ENCODE results near the gene PLA2G2F.
A peak's percentile ranks its signal among the peaks of the same experiment; 100 is the strongest.
"Not testable (repeated sequence)": the region's sequence is repeated elsewhere in the genome, so short reads cannot be mapped to it uniquely, and the experiment has no call there.

Gene PLA2G2F

DNA sequence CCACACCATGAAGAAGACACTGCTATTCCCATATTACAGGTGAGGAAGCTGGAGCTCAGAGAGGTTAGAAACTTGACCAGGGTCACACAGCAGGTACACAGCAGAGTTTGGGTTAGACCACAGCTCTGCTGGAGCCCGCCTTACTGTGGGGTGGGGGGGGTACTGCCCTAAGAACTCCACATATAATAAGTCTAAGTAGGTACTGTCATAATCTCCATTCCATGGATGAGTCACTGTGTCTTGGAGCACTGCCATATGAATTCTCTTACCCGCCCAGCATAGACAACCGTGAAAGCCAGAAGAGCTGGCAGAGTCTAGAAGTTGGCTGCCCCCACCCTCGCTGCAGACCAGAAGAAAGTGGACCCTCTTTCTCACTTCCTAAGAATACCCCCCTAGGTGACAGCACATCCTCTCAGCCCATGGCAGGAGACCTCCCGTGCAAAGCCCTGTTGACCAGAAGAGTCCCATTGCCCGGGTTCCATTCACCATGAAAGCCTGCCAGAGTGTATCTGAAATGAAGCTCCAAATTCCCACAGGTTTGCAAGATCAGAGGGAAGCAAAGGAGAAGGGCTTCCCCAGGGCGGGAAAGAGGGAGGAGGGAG is 14.6 kb upstream of the PLA2G2F start:
- TF ChIP-seq CTCF (IDR thresholded peaks at IDR 0.05; ENCODE audit: low read depth, low read length), result no peak
- peak; percentile 4 for DNase-seq (ENCODE audit: extremely low read depth, low read depth)

DNA sequence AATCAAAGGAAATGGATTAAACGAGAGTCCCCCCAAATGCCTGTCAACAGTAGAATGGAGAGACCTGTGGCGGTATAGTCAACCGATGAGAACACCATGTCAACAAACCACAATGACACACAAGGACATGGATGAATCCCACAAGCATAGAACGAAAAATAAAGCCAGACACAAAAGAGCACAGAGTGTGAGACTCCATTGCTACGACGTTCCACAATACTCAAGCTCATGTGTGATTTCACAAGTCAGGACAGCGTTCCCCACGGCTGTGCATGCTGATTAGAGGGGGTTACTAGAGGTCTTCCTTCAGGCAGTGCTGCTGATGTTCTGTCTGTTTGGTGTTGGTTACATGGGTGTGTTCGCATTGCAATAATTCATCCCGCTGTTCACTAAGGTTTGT is 14.0 kb upstream of the PLA2G2F start:
- TF ChIP-seq CTCF (IDR thresholded peaks at IDR 0.05; ENCODE audit: low read depth, low read length), result no peak

DNA sequence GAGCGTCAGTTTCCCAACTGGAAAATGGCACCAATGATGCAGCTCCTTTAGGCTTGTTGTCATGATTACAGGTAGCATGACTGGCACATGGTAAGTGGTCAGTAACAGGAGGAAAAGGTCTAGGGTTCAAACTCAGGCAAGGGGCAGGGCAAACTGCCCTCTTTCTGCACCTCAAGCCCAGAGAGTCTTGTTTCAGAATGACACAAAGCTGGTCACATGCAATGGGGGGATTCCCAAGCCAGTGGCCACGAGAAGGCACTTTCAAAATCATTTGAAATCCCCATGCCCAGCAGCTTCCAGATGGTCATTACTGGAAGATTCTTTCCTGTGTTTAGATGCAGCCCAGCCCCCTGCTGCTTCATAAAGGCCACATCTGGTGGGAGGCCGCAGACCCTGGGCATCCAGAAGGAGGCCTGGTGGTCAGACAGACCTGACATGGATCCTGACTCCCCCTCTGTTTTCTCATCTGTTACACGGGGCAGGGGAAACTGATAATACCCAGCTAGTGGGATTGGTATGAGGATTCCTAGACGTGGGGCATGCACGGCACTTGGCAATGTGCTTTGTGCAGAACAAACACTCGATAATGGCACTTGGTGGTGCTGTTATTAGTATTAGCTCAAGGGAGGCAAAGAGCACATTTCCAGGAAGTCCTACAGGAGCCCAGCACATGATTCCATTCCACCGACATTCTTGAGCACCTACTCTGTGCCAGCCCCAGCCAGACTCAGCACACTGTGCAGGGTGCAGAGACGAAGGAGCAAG is 12.9 kb upstream of the PLA2G2F start:
- TF ChIP-seq CTCF (IDR thresholded peaks at IDR 0.05; ENCODE audit: low read depth, low read length), result no peak
- DNase-seq (ENCODE audit: extremely low read depth, low read depth), result no peak

More for the DNA sequence above, 14.0 kb upstream of the PLA2G2F start:
- no peak for DNase-seq (ENCODE audit: extremely low read depth, low read depth)

GRCh38 chr1:20126806-20127440 is 12.2 kb upstream of the PLA2G2F start:
- no peak for TF ChIP-seq CTCF (IDR thresholded peaks at IDR 0.05; ENCODE audit: low read depth, low read length)
- no peak for DNase-seq (ENCODE audit: extremely low read depth, low read depth)

GRCh38 chr1:20130518-20130917 is 8.6 kb upstream of the PLA2G2F start:
- DNase-seq (ENCODE audit: extremely low read depth, low read depth), result not testable (repeated sequence)

DNA sequence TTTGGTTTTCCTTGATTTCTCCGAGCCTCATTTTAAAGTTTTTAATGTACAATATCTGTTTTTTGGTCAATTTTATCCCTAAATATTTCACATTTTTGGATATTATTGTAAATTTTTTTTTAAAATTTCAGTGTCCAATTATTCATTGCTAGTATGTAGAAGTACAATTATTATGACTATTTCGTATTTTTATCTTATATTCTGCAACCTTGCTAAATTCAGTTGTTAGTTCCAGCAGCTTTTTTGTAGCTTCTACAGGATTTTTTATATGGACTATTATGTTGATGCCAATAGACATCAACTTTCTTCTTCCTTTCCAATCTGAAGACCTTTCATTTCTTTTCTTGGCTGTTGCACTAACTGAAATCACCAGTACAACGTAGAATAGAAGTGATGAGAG is 4.1 kb upstream of the PLA2G2F start:
- no peak for TF ChIP-seq CTCF (IDR thresholded peaks at IDR 0.05; ENCODE audit: low read depth, low read length)
- no peak for DNase-seq (ENCODE audit: extremely low read depth, low read depth)

DNA sequence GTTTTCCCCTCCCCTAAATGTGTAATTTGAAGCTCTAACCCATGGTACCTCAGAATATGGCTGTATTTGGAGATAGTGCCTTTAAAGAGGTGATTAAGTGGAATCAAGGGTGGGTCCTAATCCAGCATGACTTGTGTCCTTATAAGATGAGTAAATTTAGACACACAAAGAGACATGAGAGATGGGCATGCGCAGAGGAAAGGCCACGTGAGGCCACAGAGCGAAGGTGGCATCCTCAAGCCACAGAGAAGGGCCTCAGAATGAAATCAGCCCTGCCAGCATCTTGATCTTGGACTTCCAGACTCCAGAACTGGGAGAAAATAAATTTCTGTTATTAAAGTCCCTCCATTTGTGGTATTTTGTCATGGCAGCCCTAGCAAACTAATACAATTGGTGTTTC is 2.9 kb upstream of the PLA2G2F start:
- no peak for TF ChIP-seq CTCF (IDR thresholded peaks at IDR 0.05; ENCODE audit: low read depth, low read length)

More for the DNA sequence above, 2.9 kb upstream of the PLA2G2F start:
- no peak for DNase-seq (ENCODE audit: extremely low read depth, low read depth)
